MCF 10A (cell line): Measurements from ENCODE around the gene ZBTB40. TPM values are rescaled to one million over a fixed set of nuclear protein-coding genes. Genes with fewer than 3 reads are reported as not detected.

Experiments used
- BruUV-seq: library from RNA; stranded (reverse); fragments of 400-500 nt; replicated peaks from 2 replicates; lab custom pipeline; 2021; lab: Mats Ljungman, UMichigan
- CTCF ChIA-PET: fragments of 300-600 bp; sonication (Branson Sonifier 250); formaldehyde crosslinking; extraction: SDS; loops from one replicate; lab custom pipeline; 2021; ENCODE audit warnings: antibody characterized with exemption, inconsistent platforms; lab: Yijun Ruan, JAX
- POLR2A ChIA-PET: fragments of 300-600, 350-650 bp; sonication (Branson Sonifier 250); formaldehyde crosslinking; extraction: SDS; loops from one replicate; lab custom pipeline; 2020; ENCODE audit warnings: antibody characterized with exemption, inconsistent platforms; lab: Yijun Ruan, JAX
- DNase-seq: peaks from one replicate; pipeline ENCODE4 v3.0.0-alpha.2; 2018; ENCODE audit not compliant: unreplicated experiment
- H3K27ac Mint-ChIP-seq: one replicate; pipeline ENCODE4 v1.8.0; 2022; ENCODE audit warnings: mild to moderate bottlenecking, low read depth, mixed read lengths; ENCODE audit not compliant: unreplicated experiment
- H3K27me3 Mint-ChIP-seq: one replicate; pipeline ENCODE4 v1.8.0; 2022; ENCODE audit warnings: mixed read lengths; ENCODE audit not compliant: insufficient read depth, unreplicated experiment
- H3K36me3 Mint-ChIP-seq: one replicate; pipeline ENCODE4 v1.8.0; 2022; ENCODE audit warnings: mild to moderate bottlenecking, moderate library complexity, mixed read lengths; ENCODE audit not compliant: insufficient read depth, unreplicated experiment
- H3K4me1 Mint-ChIP-seq: one replicate; pipeline ENCODE4 v1.8.0; 2022; ENCODE audit warnings: mixed read lengths; ENCODE audit not compliant: insufficient read depth, unreplicated experiment
- H3K4me3 Mint-ChIP-seq: one replicate; pipeline ENCODE4 v1.8.0; 2022; ENCODE audit warnings: mild to moderate bottlenecking, moderate library complexity, mixed read lengths; ENCODE audit not compliant: unreplicated experiment
- H3K9me3 Mint-ChIP-seq: one replicate; pipeline ENCODE4 v1.8.0; 2022; ENCODE audit warnings: mixed read lengths; ENCODE audit not compliant: unreplicated experiment
- intact Hi-C: fragments of 100-400 bp; cut with micrococcal nuclease; formaldehyde crosslinking; loops from 2 replicates; pipeline ENCODE4 v1.14.1; 2022
- total RNA-seq: library from RNA; stranded (reverse); gene quantifications from 2 replicates; pipeline ENCODE4 v1.2.3, GENCODE V29; 2022
- TF ChIP-seq, protein P1 (sequence below): fragments of 200-600 bp; IDR thresholded peaks from one replicate; pipeline ENCODE4 v1.8.0; 2022; ENCODE audit warnings: antibody characterized with exemption, mild to moderate bottlenecking; ENCODE audit not compliant: unreplicated experiment

ZBTB40 gene
- total RNA-seq, 1 experiment from 2014 or later = 20.4 TPM

DNA sequence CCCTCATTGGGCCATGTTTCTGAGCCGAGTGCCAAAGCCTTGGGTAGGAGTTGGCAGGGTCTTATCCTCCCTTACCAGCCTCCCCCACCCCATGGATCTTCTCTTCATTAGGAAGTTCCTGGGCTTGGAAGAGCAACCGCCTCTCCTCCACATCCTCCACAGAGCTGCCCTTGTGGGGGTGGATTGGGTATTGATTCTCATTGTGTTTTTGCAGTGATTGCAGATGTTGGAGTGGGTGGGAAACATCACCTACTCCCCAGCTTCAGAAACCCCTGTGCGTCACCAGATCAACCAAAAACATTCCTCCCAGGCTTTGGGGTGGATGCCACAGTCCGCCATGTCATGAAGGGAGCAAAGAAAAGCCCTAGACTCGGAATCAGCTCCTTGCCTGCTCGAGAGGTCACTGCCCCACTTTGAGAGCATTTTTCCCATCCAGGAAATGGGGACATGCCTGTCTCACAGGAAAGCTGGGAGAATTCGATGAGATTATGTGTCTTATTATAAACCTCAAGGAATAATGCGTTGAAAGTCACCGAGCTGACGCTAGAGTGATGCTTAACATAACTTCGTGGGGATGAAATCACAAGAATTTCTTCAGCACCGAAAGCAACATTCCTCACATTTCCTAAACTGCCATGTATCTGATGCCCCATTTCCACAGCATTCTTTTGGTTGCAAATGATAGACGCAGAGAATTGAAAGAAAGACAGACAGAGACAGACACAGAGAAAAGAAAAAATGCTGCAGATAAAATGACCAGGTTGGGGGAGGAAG, 44.7 kb upstream of the ZBTB40 start:
- intact Hi-C loops = no loop called here
- BruUV-seq = no TSS peak
- POLR2A ChIA-PET = no interaction called here
- Mint-ChIP-seq H3K9me3 (peaks cover 8% of the 10 kb centered on the region), H3K4me3 (no peak overlapping the region), H3K27ac (no peak overlapping the region), H3K4me1 (no peaks in the 10 kb centered on the region), H3K36me3 (no peaks in the 10 kb centered on the region), H3K27me3 (peaks cover 61% of the 10 kb centered on the region)
- CTCF ChIA-PET = interaction anchor here (1.0 to 1.4 kb wide), 2 partner anchors 9 to 13 kb away, joined by 5 to 6 read pairs; no protein-coding TSS in a partner anchor
- TF ChIP-seq, protein P1, sequence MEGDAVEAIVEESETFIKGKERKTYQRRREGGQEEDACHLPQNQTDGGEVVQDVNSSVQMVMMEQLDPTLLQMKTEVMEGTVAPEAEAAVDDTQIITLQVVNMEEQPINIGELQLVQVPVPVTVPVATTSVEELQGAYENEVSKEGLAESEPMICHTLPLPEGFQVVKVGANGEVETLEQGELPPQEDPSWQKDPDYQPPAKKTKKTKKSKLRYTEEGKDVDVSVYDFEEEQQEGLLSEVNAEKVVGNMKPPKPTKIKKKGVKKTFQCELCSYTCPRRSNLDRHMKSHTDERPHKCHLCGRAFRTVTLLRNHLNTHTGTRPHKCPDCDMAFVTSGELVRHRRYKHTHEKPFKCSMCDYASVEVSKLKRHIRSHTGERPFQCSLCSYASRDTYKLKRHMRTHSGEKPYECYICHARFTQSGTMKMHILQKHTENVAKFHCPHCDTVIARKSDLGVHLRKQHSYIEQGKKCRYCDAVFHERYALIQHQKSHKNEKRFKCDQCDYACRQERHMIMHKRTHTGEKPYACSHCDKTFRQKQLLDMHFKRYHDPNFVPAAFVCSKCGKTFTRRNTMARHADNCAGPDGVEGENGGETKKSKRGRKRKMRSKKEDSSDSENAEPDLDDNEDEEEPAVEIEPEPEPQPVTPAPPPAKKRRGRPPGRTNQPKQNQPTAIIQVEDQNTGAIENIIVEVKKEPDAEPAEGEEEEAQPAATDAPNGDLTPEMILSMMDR = no peak
- DNase-seq = no peak

DNA sequence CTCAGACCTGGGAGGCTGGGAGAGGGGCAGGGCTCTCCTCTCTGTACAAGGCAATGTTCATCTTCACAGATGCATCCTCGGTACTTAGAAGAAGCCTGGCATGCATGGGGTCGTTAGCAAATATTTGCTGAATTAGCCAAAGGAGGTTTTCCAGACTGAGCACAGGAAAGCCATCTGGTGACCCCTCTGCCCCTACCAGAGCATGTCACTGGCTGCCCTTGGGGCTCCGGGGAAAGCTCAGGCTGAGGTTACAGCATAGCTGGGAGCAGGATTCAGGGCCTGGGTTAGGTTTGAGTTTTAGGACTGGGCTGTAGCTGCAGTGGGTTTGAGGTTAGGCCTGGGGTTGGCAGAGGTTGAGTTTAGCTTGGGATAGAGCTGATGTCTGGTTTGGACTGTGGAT, 43.4 kb upstream of the ZBTB40 start:
- BruUV-seq = no TSS peak
- no peaks in the 10 kb centered on the region for H3K4me1 Mint-ChIP-seq
- intact Hi-C loops = no loop called here

DNA sequence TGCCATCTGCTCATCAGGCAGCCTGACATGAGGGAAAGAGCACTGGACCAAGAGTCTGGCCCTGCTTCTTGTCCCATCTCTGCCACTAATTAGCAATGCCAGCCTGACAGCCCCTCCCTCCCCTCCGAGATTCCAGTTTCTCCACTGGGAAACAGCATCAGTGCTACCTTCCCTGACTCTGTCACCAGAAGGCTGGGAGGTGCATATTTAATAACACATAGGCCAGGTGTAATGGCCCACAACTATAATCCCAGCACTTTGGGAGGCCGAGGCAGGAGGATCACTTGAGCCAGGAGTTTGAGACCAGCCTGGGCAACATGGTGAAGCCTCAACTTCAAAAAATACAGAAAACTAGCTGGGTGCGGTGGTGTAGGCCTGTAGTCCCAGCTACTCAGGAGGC, 41.2 kb upstream of the ZBTB40 start:
- H3K27me3 Mint-ChIP-seq = peaks cover 30% of the 10 kb centered on the region
- H3K4me1 Mint-ChIP-seq = no peaks in the 10 kb centered on the region
- BruUV-seq = no TSS peak
- intact Hi-C loops = loop anchor here (10.0 kb wide), 1 partner anchor 1176 kb away; no protein-coding TSS in a partner anchor
- no peak overlapping the region for H3K27ac Mint-ChIP-seq
- no peak overlapping the region for H3K4me3 Mint-ChIP-seq
- CTCF ChIA-PET = no interaction called here
- peaks cover 8% of the 10 kb centered on the region for H3K9me3 Mint-ChIP-seq
- no peaks in the 10 kb centered on the region for H3K36me3 Mint-ChIP-seq
- POLR2A ChIA-PET = no interaction called here
- TF ChIP-seq, protein P1 = no peak
- no peak for DNase-seq

More for the DNA sequence above, 43.4 kb upstream of the ZBTB40 start:
- Mint-ChIP-seq H3K27ac (no peak overlapping the region), H3K36me3 (no peaks in the 10 kb centered on the region), H3K27me3 (peaks cover 52% of the 10 kb centered on the region), H3K9me3 (peaks cover 8% of the 10 kb centered on the region), H3K4me3 (no peak overlapping the region)
- no peak for DNase-seq
- ChIA-PET POLR2A (no interaction called here), CTCF (interaction anchor here (1.8 kb wide), 1 partner anchor 133 kb away, joined by 4 read pairs; no protein-coding TSS in a partner anchor)
- TF ChIP-seq, protein P1 = no peak

DNA sequence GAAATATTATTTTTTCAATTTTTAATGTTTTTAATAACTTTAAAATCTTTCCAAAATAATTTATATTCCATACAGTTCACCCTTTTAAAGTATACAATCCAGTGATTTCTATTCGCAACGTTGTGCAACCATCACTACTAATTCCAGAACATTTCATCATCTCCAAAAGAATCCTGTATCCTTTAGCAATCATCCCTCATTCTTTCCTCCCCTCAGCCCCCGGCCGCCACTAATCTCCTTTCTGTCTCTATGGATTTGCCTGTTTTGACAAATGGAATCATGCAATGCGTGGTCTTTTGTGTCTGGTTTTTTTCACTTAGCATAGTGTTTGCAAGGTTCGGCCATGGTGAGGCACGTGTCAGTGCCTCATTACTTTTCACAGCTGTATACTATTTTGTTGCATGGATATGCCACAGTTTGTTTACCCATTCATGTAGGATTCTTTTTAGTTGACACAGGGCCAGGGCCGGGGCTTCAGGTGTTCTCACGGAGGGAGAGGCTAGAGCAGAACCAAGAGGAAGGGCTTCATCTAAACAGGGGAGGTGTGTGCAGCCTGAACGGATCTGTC, 40.6 kb upstream of the ZBTB40 start:
- ChIA-PET POLR2A (no interaction called here), CTCF (interaction anchor here (0.7 kb wide), 1 partner anchor 1035 kb away, joined by 4 read pairs; no protein-coding TSS in a partner anchor)
- Mint-ChIP-seq H3K4me1 (no peaks in the 10 kb centered on the region), H3K27ac (peak overlapping the region; percentile 13), H3K9me3 (peaks cover 8% of the 10 kb centered on the region), H3K36me3 (no peaks in the 10 kb centered on the region), H3K27me3 (peaks cover 25% of the 10 kb centered on the region), H3K4me3 (no peak overlapping the region)
- TF ChIP-seq, protein P1 = no peak
- DNase-seq = no peak
- intact Hi-C loops = loop anchor here (10.0 kb wide), 1 partner anchor 1176 kb away; no protein-coding TSS in a partner anchor
- BruUV-seq = no TSS peak
